Activated T-helper 2 cell treated with anti-CD3 and anti-CD28 coated beads, Interferon-gamma antibody, Interleukin-2, Interleukin-4, amounts not matched to agents 10 μg/mL and 5 μg/mL and 100 μg/mL, durations not matched to agents 14 hours and 24 hours and 36 hours (primary cell): Measurements from ENCODE around the gene CAMTA1. TPM values are rescaled to one million over a fixed set of nuclear protein-coding genes. Genes with fewer than 3 reads are reported as not detected.
"Not testable (repeated sequence)": the region's sequence is repeated elsewhere in the genome, so short reads cannot be mapped to it uniquely, and the experiment has no call there.

Experiments
- DNase-seq: peaks from one replicate; pipeline ENCODE4 v3.0.0; 2021; ENCODE audit warnings: low spot score
- H3K27ac Mint-ChIP-seq: one replicate; pipeline ENCODE4 v1.8.0; 2021; ENCODE audit warnings: mixed read lengths
- H3K27me3 Mint-ChIP-seq: one replicate; pipeline ENCODE4 v1.8.0; 2021; ENCODE audit warnings: low read depth, mixed read lengths
- H3K36me3 Mint-ChIP-seq: one replicate; pipeline ENCODE4 v1.8.0; 2021; ENCODE audit warnings: low read depth, mixed read lengths
- H3K4me1 Mint-ChIP-seq: one replicate; pipeline ENCODE4 v1.8.0; 2021; ENCODE audit warnings: low read depth, mixed read lengths
- H3K4me3 Mint-ChIP-seq: one replicate; pipeline ENCODE4 v1.8.0; 2021; ENCODE audit warnings: low read depth, mild to moderate bottlenecking, moderate library complexity, mixed read lengths
- H3K9me3 Mint-ChIP-seq: one replicate; pipeline ENCODE4 v1.8.0; 2021; ENCODE audit warnings: mixed read lengths
- intact Hi-C: fragments of 100-400 bp; cut with micrococcal nuclease; formaldehyde crosslinking; loops from one replicate; pipeline ENCODE4 v1.15.1; 2023
- total RNA-seq: library from RNA; stranded (reverse); gene quantifications from 2 replicates; pipeline ENCODE4 v1.2.3, GENCODE V29; 2022

CAMTA1 gene
- total RNA-seq, 1 donor from 2014 or later: 62.9 TPM

- no peaks in the 10 kb centered on the region for H3K4me1 Mint-ChIP-seq
- H3K9me3 Mint-ChIP-seq: no peaks in the 10 kb centered on the region
- H3K27me3 Mint-ChIP-seq: peaks cover 1% of the 10 kb centered on the region
- H3K36me3 Mint-ChIP-seq: no peaks in the 10 kb centered on the region
- no peak overlapping the region for H3K27ac Mint-ChIP-seq
- no peak for DNase-seq
- no peak overlapping the region for H3K4me3 Mint-ChIP-seq
- intact Hi-C loops: no loop called here
Measured at GRCh38 chr1:7127322-7128075, 342.2 kb downstream of the CAMTA1 start.

- H3K27ac Mint-ChIP-seq: no peak overlapping the region
- H3K9me3 Mint-ChIP-seq: no peaks in the 10 kb centered on the region
- H3K4me3 Mint-ChIP-seq: no peak overlapping the region
- H3K36me3 Mint-ChIP-seq: no peaks in the 10 kb centered on the region
- no peaks in the 10 kb centered on the region for H3K4me1 Mint-ChIP-seq
- H3K27me3 Mint-ChIP-seq: peaks cover 1% of the 10 kb centered on the region
- no peak for DNase-seq
- intact Hi-C loops: no loop called here
Measured at GRCh38 chr1:7128293-7128692, 343.0 kb downstream of the CAMTA1 start.

- Mint-ChIP-seq H3K9me3 (no peaks in the 10 kb centered on the region), H3K27ac (no peak overlapping the region), H3K36me3 (no peaks in the 10 kb centered on the region), H3K4me3 (no peak overlapping the region), H3K4me1 (no peaks in the 10 kb centered on the region), H3K27me3 (peaks cover 1% of the 10 kb centered on the region)
- intact Hi-C loops: no loop called here
- no peak for DNase-seq
Measured at GRCh38 chr1:7130127-7130526, 344.9 kb downstream of the CAMTA1 start.

GRCh38 chr1:7135493-7135892 lies 350.2 kb downstream of the CAMTA1 start:
- no peaks in the 10 kb centered on the region for H3K9me3 Mint-ChIP-seq
- DNase-seq: no peak
- no peaks in the 10 kb centered on the region for H3K27me3 Mint-ChIP-seq
- no peak overlapping the region for H3K4me3 Mint-ChIP-seq
- no peaks in the 10 kb centered on the region for H3K36me3 Mint-ChIP-seq
- no peaks in the 10 kb centered on the region for H3K4me1 Mint-ChIP-seq
- intact Hi-C loops: no loop called here
- no peak overlapping the region for H3K27ac Mint-ChIP-seq

- no peaks in the 10 kb centered on the region for H3K36me3 Mint-ChIP-seq
- intact Hi-C loops: no loop called here
- no peak for DNase-seq
- no peaks in the 10 kb centered on the region for H3K27me3 Mint-ChIP-seq
- no peak overlapping the region for H3K4me3 Mint-ChIP-seq
- no peaks in the 10 kb centered on the region for H3K9me3 Mint-ChIP-seq
- no peaks in the 10 kb centered on the region for H3K4me1 Mint-ChIP-seq
- H3K27ac Mint-ChIP-seq: no peak overlapping the region
Measured at GRCh38 chr1:7136166-7136953, 351.1 kb downstream of the CAMTA1 start.

- Mint-ChIP-seq H3K4me1 (no peaks in the 10 kb centered on the region), H3K27me3 (no peaks in the 10 kb centered on the region), H3K4me3 (no peak overlapping the region), H3K27ac (no peak overlapping the region), H3K9me3 (no peaks in the 10 kb centered on the region), H3K36me3 (no peaks in the 10 kb centered on the region)
- DNase-seq: no peak
- intact Hi-C loops: no loop called here
Measured at GRCh38 chr1:7140251-7140650, 355.0 kb downstream of the CAMTA1 start.

GRCh38 chr1:7145947-7146346 lies 360.7 kb downstream of the CAMTA1 start:
- H3K4me3 Mint-ChIP-seq: no peak overlapping the region
- H3K36me3 Mint-ChIP-seq: no peaks in the 10 kb centered on the region
- no peak for DNase-seq
- no peaks in the 10 kb centered on the region for H3K4me1 Mint-ChIP-seq
- no peaks in the 10 kb centered on the region for H3K9me3 Mint-ChIP-seq
- no peaks in the 10 kb centered on the region for H3K27me3 Mint-ChIP-seq
- H3K27ac Mint-ChIP-seq: no peak overlapping the region
- intact Hi-C loops: no loop called here

- H3K27ac Mint-ChIP-seq: no peak overlapping the region
- no peaks in the 10 kb centered on the region for H3K9me3 Mint-ChIP-seq
- no peaks in the 10 kb centered on the region for H3K27me3 Mint-ChIP-seq
- no peak for DNase-seq
- no peaks in the 10 kb centered on the region for H3K4me1 Mint-ChIP-seq
- H3K4me3 Mint-ChIP-seq: no peak overlapping the region
- H3K36me3 Mint-ChIP-seq: no peaks in the 10 kb centered on the region
- intact Hi-C loops: no loop called here
Measured at GRCh38 chr1:7146710-7147109, 361.5 kb downstream of the CAMTA1 start.

- H3K27me3 Mint-ChIP-seq, H3K9me3 Mint-ChIP-seq, H3K27ac Mint-ChIP-seq, H3K36me3 Mint-ChIP-seq, intact Hi-C loops, DNase-seq, H3K4me3 Mint-ChIP-seq, H3K4me1 Mint-ChIP-seq: not testable (repeated sequence)
Measured at GRCh38 chr1:7147581-7148282, 362.5 kb downstream of the CAMTA1 start.

- Mint-ChIP-seq H3K36me3 (no peaks in the 10 kb centered on the region), H3K27ac (no peak overlapping the region), H3K4me3 (no peak overlapping the region), H3K9me3 (no peaks in the 10 kb centered on the region), H3K27me3 (no peaks in the 10 kb centered on the region), H3K4me1 (no peaks in the 10 kb centered on the region)
- intact Hi-C loops: no loop called here
- no peak for DNase-seq
Measured at GRCh38 chr1:7149080-7149838, 364.0 kb downstream of the CAMTA1 start.

GRCh38 chr1:7150724-7151280 lies 365.5 kb downstream of the CAMTA1 start:
- no peaks in the 10 kb centered on the region for H3K36me3 Mint-ChIP-seq
- H3K27ac Mint-ChIP-seq: no peak overlapping the region
- H3K4me1 Mint-ChIP-seq: no peaks in the 10 kb centered on the region
- no peaks in the 10 kb centered on the region for H3K9me3 Mint-ChIP-seq
- intact Hi-C loops: no loop called here
- no peaks in the 10 kb centered on the region for H3K27me3 Mint-ChIP-seq
- DNase-seq: no peak
- no peak overlapping the region for H3K4me3 Mint-ChIP-seq

GRCh38 chr1:7151978-7152377 lies 366.7 kb downstream of the CAMTA1 start:
- Mint-ChIP-seq H3K4me1 (no peaks in the 10 kb centered on the region), H3K27ac (no peak overlapping the region), H3K4me3 (no peak overlapping the region), H3K9me3 (no peaks in the 10 kb centered on the region), H3K27me3 (no peaks in the 10 kb centered on the region), H3K36me3 (no peaks in the 10 kb centered on the region)
- DNase-seq: no peak
- intact Hi-C loops: no loop called here
